ENCODE data around the gene EGFL7.

DNA sequence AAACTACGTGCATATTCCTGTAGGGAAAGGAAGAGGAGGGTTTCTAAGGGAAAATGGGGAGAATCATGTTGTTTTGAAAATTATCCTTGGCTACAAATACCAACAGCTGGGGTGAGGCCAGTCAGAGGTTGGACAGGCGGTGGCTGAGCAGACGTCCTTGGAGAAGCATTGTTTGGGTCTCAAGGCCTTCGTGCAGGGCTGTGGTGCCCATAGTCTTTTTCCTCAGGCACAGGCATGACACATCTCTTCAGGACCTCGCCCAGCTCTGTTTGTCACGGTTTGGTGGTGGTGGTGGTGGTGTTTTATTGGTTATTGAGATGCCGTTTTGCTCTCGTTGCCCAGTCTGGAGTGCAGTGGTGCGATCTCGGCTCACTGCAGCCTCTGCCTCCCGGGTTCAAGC lies 27.8 kb upstream of the EGFL7 start:
- TF ChIP-seq, protein P1, sequence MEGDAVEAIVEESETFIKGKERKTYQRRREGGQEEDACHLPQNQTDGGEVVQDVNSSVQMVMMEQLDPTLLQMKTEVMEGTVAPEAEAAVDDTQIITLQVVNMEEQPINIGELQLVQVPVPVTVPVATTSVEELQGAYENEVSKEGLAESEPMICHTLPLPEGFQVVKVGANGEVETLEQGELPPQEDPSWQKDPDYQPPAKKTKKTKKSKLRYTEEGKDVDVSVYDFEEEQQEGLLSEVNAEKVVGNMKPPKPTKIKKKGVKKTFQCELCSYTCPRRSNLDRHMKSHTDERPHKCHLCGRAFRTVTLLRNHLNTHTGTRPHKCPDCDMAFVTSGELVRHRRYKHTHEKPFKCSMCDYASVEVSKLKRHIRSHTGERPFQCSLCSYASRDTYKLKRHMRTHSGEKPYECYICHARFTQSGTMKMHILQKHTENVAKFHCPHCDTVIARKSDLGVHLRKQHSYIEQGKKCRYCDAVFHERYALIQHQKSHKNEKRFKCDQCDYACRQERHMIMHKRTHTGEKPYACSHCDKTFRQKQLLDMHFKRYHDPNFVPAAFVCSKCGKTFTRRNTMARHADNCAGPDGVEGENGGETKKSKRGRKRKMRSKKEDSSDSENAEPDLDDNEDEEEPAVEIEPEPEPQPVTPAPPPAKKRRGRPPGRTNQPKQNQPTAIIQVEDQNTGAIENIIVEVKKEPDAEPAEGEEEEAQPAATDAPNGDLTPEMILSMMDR (IDR thresholded peaks at IDR 0.05): no peak
- TF ChIP-seq NRF1 (IDR thresholded peaks at IDR 0.05; ENCODE audit: low read depth, low read length) (no peak), TEAD4 (IDR thresholded peaks at IDR 0.05; ENCODE audit: borderline replicate concordance, insufficient read depth) (no peak), YY1 (IDR thresholded peaks at IDR 0.05; ENCODE audit: low read depth) (no peak), MXI1 (IDR thresholded peaks at IDR 0.05; ENCODE audit: low read depth, low read length) (no peak), RAD21 (IDR thresholded peaks at IDR 0.05; ENCODE audit: low read length) (no peak), RCOR1 (IDR thresholded peaks at IDR 0.05; ENCODE audit: low read length) (no peak)

All from SK-N-SH (cell line).